Measurements from ENCODE around the gene GABRD. TPM values are rescaled to one million over a fixed set of nuclear protein-coding genes. Genes with fewer than 3 reads are reported as not detected.

GABRD gene
- total and polyA plus RNA-seq, 2 experiments from 2014 or later: not detected

GRCh38 chr1:2055911-2056575 is 36.9 kb downstream of the GABRD start:
- Histone ChIP-seq H3K4me1 (ENCODE audit: insufficient read depth) (no peaks in the 10 kb centered on the region), H3K4me3 (no peak overlapping the region), H3K9me2 (ENCODE audit: insufficient read depth) (no peaks in the 10 kb centered on the region), H4K20me1 (ENCODE audit: insufficient read depth) (no peaks in the 10 kb centered on the region), H3K79me2 (ENCODE audit: insufficient read depth) (no peaks in the 10 kb centered on the region), H3K9ac (no peak overlapping the region), H3F3A (ENCODE audit: insufficient read depth) (no peaks in the 10 kb centered on the region), H3K4me2 (ENCODE audit: unreplicated experiment) (no peak overlapping the region), H3K9me3 (ENCODE audit: low read depth) (no peaks in the 10 kb centered on the region), H3K27ac (no peak overlapping the region), H2AFZ (no peak overlapping the region), H3K36me3 (ENCODE audit: low read depth) (no peaks in the 10 kb centered on the region), H3K27me3 (replicated peaks; ENCODE audit: insufficient read depth) (peaks cover 10% of the 10 kb centered on the region)
- 82 to 83% methylated on average over 28 to 29 of the region's 29 CpGs for WGBS, 2 experiments (ENCODE audit: low coverage in 1 of 2, low lambda C conversion rate in 2 of 2, missing lambda C conversion rate in 2 of 2)
- in situ Hi-C loops (cut with MboI): no loop called here
- TF ChIP-seq EZH2 (IDR thresholded peaks at IDR 0.05; ENCODE audit: insufficient read depth, poor library complexity, severe bottlenecking) (no peak), EZH2phosphoT487 (IDR thresholded peaks at IDR 0.05; ENCODE audit: insufficient read depth, low read depth) (no peak)
- no peak for DNase-seq

- TF ChIP-seq EZH2phosphoT487 (IDR thresholded peaks at IDR 0.05; ENCODE audit: insufficient read depth, low read depth) (no peak), EZH2 (IDR thresholded peaks at IDR 0.05; ENCODE audit: insufficient read depth, poor library complexity, severe bottlenecking) (no peak)
Observed at GRCh38 chr1:2056955-2057590, 37.9 kb downstream of the GABRD start.

GRCh38 chr1:2059290-2059953 is 40.3 kb downstream of the GABRD start:
- Histone ChIP-seq H3K9me3 (ENCODE audit: low read depth) (no peaks in the 10 kb centered on the region), H3K4me2 (ENCODE audit: unreplicated experiment) (no peak overlapping the region), H2AFZ (no peak overlapping the region), H3K79me2 (ENCODE audit: insufficient read depth) (no peaks in the 10 kb centered on the region), H3K27ac (no peak overlapping the region), H3K4me3 (no peak overlapping the region), H3K36me3 (ENCODE audit: low read depth) (no peaks in the 10 kb centered on the region), H3K4me1 (ENCODE audit: insufficient read depth) (no peaks in the 10 kb centered on the region), H4K20me1 (ENCODE audit: insufficient read depth) (no peaks in the 10 kb centered on the region), H3K9ac (no peak overlapping the region), H3K9me2 (ENCODE audit: insufficient read depth) (no peaks in the 10 kb centered on the region), H3K27me3 (replicated peaks; ENCODE audit: insufficient read depth) (no peaks in the 10 kb centered on the region; the same call in 1 of the 2 replicates), H3F3A (ENCODE audit: insufficient read depth) (no peaks in the 10 kb centered on the region)
- WGBS, 2 experiments (ENCODE audit: low coverage in 1 of 2, low lambda C conversion rate in 2 of 2, missing lambda C conversion rate in 2 of 2): 81 to 88% methylated on average over 34 to 35 of the region's 35 CpGs
- in situ Hi-C loops (cut with MboI): no loop called here
- DNase-seq: no peak
- TF ChIP-seq EZH2phosphoT487 (IDR thresholded peaks at IDR 0.05; ENCODE audit: insufficient read depth, low read depth) (no peak), EZH2 (IDR thresholded peaks at IDR 0.05; ENCODE audit: insufficient read depth, poor library complexity, severe bottlenecking) (no peak)

More at GRCh38 chr1:2056955-2057590, 37.9 kb downstream of the GABRD start:
- Histone ChIP-seq H3K27ac (no peak overlapping the region), H3K9me2 (ENCODE audit: insufficient read depth) (no peaks in the 10 kb centered on the region), H3K4me3 (no peak overlapping the region), H3F3A (ENCODE audit: insufficient read depth) (no peaks in the 10 kb centered on the region), H3K79me2 (ENCODE audit: insufficient read depth) (no peaks in the 10 kb centered on the region), H3K27me3 (replicated peaks; ENCODE audit: insufficient read depth) (no peaks in the 10 kb centered on the region; the same call in 1 of the 2 replicates), H4K20me1 (ENCODE audit: insufficient read depth) (no peaks in the 10 kb centered on the region), H3K4me1 (ENCODE audit: insufficient read depth) (no peaks in the 10 kb centered on the region), H2AFZ (no peak overlapping the region), H3K9ac (no peak overlapping the region), H3K4me2 (ENCODE audit: unreplicated experiment) (no peak overlapping the region), H3K9me3 (ENCODE audit: low read depth) (no peaks in the 10 kb centered on the region), H3K36me3 (ENCODE audit: low read depth) (no peaks in the 10 kb centered on the region)
- no peak for DNase-seq
- in situ Hi-C loops (cut with MboI): no loop called here
- 72 to 75% methylated on average over 25 of the region's 25 CpGs for WGBS, 2 experiments (ENCODE audit: low coverage in 1 of 2, low lambda C conversion rate in 2 of 2, missing lambda C conversion rate in 2 of 2)

- no peak overlapping the region for H3K9ac ChIP-seq
- no peaks in the 10 kb centered on the region for H3K9me2 ChIP-seq (ENCODE audit: insufficient read depth)
- H3K4me1 ChIP-seq (ENCODE audit: insufficient read depth): no peaks in the 10 kb centered on the region
- no peak overlapping the region for H3K27ac ChIP-seq
- H4K20me1 ChIP-seq (ENCODE audit: insufficient read depth): no peaks in the 10 kb centered on the region
- H3K4me2 ChIP-seq (ENCODE audit: unreplicated experiment): no peak overlapping the region
- H2AFZ ChIP-seq: no peak overlapping the region
- H3K36me3 ChIP-seq (ENCODE audit: low read depth): no peaks in the 10 kb centered on the region
- H3K4me3 ChIP-seq: no peak overlapping the region
- no peaks in the 10 kb centered on the region; the same call in 1 of the 2 replicates for H3K27me3 ChIP-seq (replicated peaks; ENCODE audit: insufficient read depth)
- no peak for TF ChIP-seq EZH2phosphoT487 (IDR thresholded peaks at IDR 0.05; ENCODE audit: insufficient read depth, low read depth)
- TF ChIP-seq EZH2 (IDR thresholded peaks at IDR 0.05; ENCODE audit: insufficient read depth, poor library complexity, severe bottlenecking): no peak
- in situ Hi-C loops (cut with MboI): no loop called here
- H3K79me2 ChIP-seq (ENCODE audit: insufficient read depth): no peaks in the 10 kb centered on the region
- 67 to 72% methylated on average over 15 of the region's 15 CpGs for WGBS, 2 experiments (ENCODE audit: low coverage in 1 of 2, low lambda C conversion rate in 2 of 2, missing lambda C conversion rate in 2 of 2)
- DNase-seq: no peak
- no peaks in the 10 kb centered on the region for H3K9me3 ChIP-seq (ENCODE audit: low read depth)
- no peaks in the 10 kb centered on the region for H3F3A ChIP-seq (ENCODE audit: insufficient read depth)
Observed at GRCh38 chr1:2060072-2060471, 40.9 kb downstream of the GABRD start.
